Endodermal cell (in vitro differentiated cells): ENCODE data around the gene KPNA4. TPM values are rescaled to one million over a fixed set of nuclear protein-coding genes. Genes with fewer than 3 reads are reported as not detected.

Experiments
- DNase-seq: peaks from one replicate; pipeline ENCODE4 v3.0.0-alpha.2; 2017
- H3K27ac ChIP-seq: 2 replicates; pipeline ENCODE4 v1.5.1; 2013; ENCODE audit warnings: mild to moderate bottlenecking, low read depth, low read length, moderate library complexity
- H3K27me3 ChIP-seq: 2 replicates; pipeline ENCODE4 v1.6.1; 2013; ENCODE audit warnings: mild to moderate bottlenecking, low read length, moderate library complexity; ENCODE audit not compliant: insufficient read depth, control insufficient read depth, poor library complexity, severe bottlenecking
- H3K36me3 ChIP-seq: 2 replicates; pipeline ENCODE4 v1.7.0; 2013; ENCODE audit warnings: mild to moderate bottlenecking, low read length, moderate library complexity; ENCODE audit not compliant: control insufficient read depth, insufficient read depth
- H3K4me1 ChIP-seq: one replicate; pipeline ENCODE4 v1.7.0; 2013; ENCODE audit warnings: low read length; ENCODE audit not compliant: control insufficient read depth, insufficient read depth
- H3K4me3 ChIP-seq: 2 replicates; pipeline ENCODE4 v1.5.1; 2013; ENCODE audit warnings: mild to moderate bottlenecking, low read length, moderate library complexity
- H3K9ac ChIP-seq: 2 replicates; pipeline ENCODE4 v1.6.1; 2013; ENCODE audit warnings: mild to moderate bottlenecking, low read length, moderate library complexity; ENCODE audit not compliant: poor library complexity, severe bottlenecking; ENCODE audit errors: extremely low read depth
- H3K9me3 ChIP-seq: 2 replicates; pipeline ENCODE4 v1.6.1; 2013; ENCODE audit warnings: mild to moderate bottlenecking, low read length, moderate library complexity; ENCODE audit not compliant: control insufficient read depth
- H3K27ac Mint-ChIP-seq: 2 replicates; pipeline ENCODE4 v1.8.0; 2020; ENCODE audit warnings: mixed read lengths
- H3K27me3 Mint-ChIP-seq: 2 replicates; pipeline ENCODE4 v1.8.0; 2021; ENCODE audit warnings: mild to moderate bottlenecking, mixed read lengths; ENCODE audit not compliant: insufficient read depth
- H3K36me3 Mint-ChIP-seq: 2 replicates; pipeline ENCODE4 v1.8.0; 2020; ENCODE audit warnings: low read depth, mixed read lengths
- H3K4me1 Mint-ChIP-seq: 2 replicates; pipeline ENCODE4 v1.8.0; 2020; ENCODE audit warnings: mixed read lengths
- H3K4me3 Mint-ChIP-seq: 2 replicates; pipeline ENCODE4 v1.8.0; 2020; ENCODE audit warnings: mild to moderate bottlenecking, moderate library complexity, mixed read lengths
- H3K9me3 Mint-ChIP-seq: 2 replicates; pipeline ENCODE4 v1.8.0; 2020; ENCODE audit warnings: mild to moderate bottlenecking, mixed read lengths
- WGBS, 2 experiments: methylation state at CpG; one replicate each; pipeline versions ENCODE4 v1.1.5 to v1.1.7; 2013; ENCODE audit warnings: missing lambda C conversion rate in 2 of 2, mixed read lengths in 1 of 2; ENCODE audit not compliant: insufficient coverage in 1 of 2, insufficient read length in 1 of 2; 5-methylcytosine and 5-hydroxymethylcytosine counted together
- total RNA-seq, 2 donors: library from RNA; stranded (reverse); fragmentation: NEBNext Ultra II Directional in 1 of 2; extraction: Animal tissue kit (Norgen Biotek cat#: 25700) in 1 of 2; gene quantifications; 2 replicates in 1 of 2; 3 replicates in 1 of 2; pipeline ENCODE4 v1.2.1, GENCODE V29; 2021
- TF ChIP-seq, protein P1 (sequence below): fragments of 200-600 bp; sonication (generic); conservative IDR thresholded peaks from 2 replicates; pipeline ENCODE4 v1.5.0; 2021; ENCODE audit warnings: antibody characterized with exemption, mild to moderate bottlenecking

KPNA4 gene
- total RNA-seq, 2 donors from 2014 or later: 65.2 to 73.0 TPM

- Histone ChIP-seq H3K4me3 (no peak overlapping the region), H3K36me3 (no peaks in the 10 kb centered on the region), H3K27me3 (peaks cover 31% of the 10 kb centered on the region), H3K9ac (no peak overlapping the region), H3K4me1 (no peaks in the 10 kb centered on the region), H3K9me3 (peaks cover 30% of the 10 kb centered on the region), H3K27ac (no peak overlapping the region)
- Mint-ChIP-seq H3K4me3 (no peak overlapping the region), H3K27ac (no peak overlapping the region), H3K27me3 (peaks cover 12% of the 10 kb centered on the region), H3K36me3 (no peaks in the 10 kb centered on the region), H3K4me1 (peaks cover 6% of the 10 kb centered on the region), H3K9me3 (no peaks in the 10 kb centered on the region)
- 33 to 54% methylated on average over 1 of the region's 1 CpG for WGBS, 2 experiments
- no peak for DNase-seq
- TF ChIP-seq, protein P1, sequence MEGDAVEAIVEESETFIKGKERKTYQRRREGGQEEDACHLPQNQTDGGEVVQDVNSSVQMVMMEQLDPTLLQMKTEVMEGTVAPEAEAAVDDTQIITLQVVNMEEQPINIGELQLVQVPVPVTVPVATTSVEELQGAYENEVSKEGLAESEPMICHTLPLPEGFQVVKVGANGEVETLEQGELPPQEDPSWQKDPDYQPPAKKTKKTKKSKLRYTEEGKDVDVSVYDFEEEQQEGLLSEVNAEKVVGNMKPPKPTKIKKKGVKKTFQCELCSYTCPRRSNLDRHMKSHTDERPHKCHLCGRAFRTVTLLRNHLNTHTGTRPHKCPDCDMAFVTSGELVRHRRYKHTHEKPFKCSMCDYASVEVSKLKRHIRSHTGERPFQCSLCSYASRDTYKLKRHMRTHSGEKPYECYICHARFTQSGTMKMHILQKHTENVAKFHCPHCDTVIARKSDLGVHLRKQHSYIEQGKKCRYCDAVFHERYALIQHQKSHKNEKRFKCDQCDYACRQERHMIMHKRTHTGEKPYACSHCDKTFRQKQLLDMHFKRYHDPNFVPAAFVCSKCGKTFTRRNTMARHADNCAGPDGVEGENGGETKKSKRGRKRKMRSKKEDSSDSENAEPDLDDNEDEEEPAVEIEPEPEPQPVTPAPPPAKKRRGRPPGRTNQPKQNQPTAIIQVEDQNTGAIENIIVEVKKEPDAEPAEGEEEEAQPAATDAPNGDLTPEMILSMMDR: no peak
Observed at GRCh38 chr3:160473221-160473620, 92.2 kb downstream of the KPNA4 start.

- H3K4me3 ChIP-seq: no peak overlapping the region
- H3K9me3 Mint-ChIP-seq: no peaks in the 10 kb centered on the region
- 61 to 80% methylated on average over 1 to 2 of the region's 2 CpGs for WGBS, 2 experiments
Observed at GRCh38 chr3:160472344-160472743, 93.0 kb downstream of the KPNA4 start.

DNA sequence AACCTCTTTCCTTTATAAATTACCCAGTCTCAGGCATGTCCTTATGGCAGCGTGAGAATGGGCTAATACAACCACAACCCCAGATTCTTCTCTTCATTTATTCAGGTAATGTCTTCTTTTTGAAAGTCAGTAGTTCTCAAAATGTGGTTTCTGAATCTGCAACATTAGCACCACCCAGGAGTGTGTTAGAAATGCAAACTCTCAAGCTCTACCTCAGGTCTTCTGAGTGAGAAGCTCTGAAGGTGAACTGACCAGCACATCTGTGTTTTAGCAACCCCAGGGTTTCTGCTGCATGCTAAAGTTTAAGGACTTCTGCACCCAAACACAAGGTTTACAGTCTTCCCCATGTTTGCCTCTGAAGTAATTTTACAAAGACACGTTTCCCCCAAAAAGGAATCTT, 93.5 kb downstream of the KPNA4 start:
- H3K36me3 Mint-ChIP-seq: no peaks in the 10 kb centered on the region
- H3K27ac Mint-ChIP-seq: no peak overlapping the region

More at GRCh38 chr3:160472344-160472743, 93.0 kb downstream of the KPNA4 start:
- TF ChIP-seq, protein P1: no peak
- no peak for DNase-seq
- Histone ChIP-seq H3K4me1 (no peaks in the 10 kb centered on the region), H3K36me3 (no peaks in the 10 kb centered on the region), H3K9ac (no peak overlapping the region), H3K27ac (no peak overlapping the region), H3K9me3 (peaks cover 30% of the 10 kb centered on the region), H3K27me3 (peaks cover 31% of the 10 kb centered on the region)
- H3K4me3 Mint-ChIP-seq: no peak overlapping the region
- H3K27me3 Mint-ChIP-seq: peaks cover 14% of the 10 kb centered on the region
- H3K36me3 Mint-ChIP-seq: no peaks in the 10 kb centered on the region
- no peaks in the 10 kb centered on the region for H3K4me1 Mint-ChIP-seq
- no peak overlapping the region for H3K27ac Mint-ChIP-seq

More for the DNA sequence above, 93.5 kb downstream of the KPNA4 start:
- no peak overlapping the region for H3K4me3 Mint-ChIP-seq
- no peak overlapping the region for H3K4me3 ChIP-seq
- H3K27me3 ChIP-seq: peaks cover 32% of the 10 kb centered on the region
- H3K36me3 ChIP-seq: no peaks in the 10 kb centered on the region
- H3K4me1 Mint-ChIP-seq: no peaks in the 10 kb centered on the region
- no peaks in the 10 kb centered on the region for H3K4me1 ChIP-seq
- H3K9ac ChIP-seq: no peak overlapping the region
- TF ChIP-seq, protein P1: no peak
- 72 to 85% methylated on average over 1 to 2 of the region's 2 CpGs for WGBS, 2 experiments
- no peaks in the 10 kb centered on the region for H3K9me3 Mint-ChIP-seq
- no peak for DNase-seq
- peaks cover 30% of the 10 kb centered on the region for H3K9me3 ChIP-seq
- H3K27ac ChIP-seq: no peak overlapping the region
- peaks cover 14% of the 10 kb centered on the region for H3K27me3 Mint-ChIP-seq
